HepG2 (cell line): ENCODE measurements around the gene CLHC1. TPM values are rescaled to one million over a fixed set of nuclear protein-coding genes. Genes with fewer than 3 reads are reported as not detected.

Experiments
- ATAC-seq: fragments of 200-7000 bp; cut with Tn5 transposase; 3 replicates; pipeline ENCODE4 v1.9.1; 2020; ENCODE audit warnings: mild to moderate bottlenecking, moderate library complexity
- BruUV-seq: library from RNA; stranded (reverse); fragments of 400-500 nt; replicated peaks from 2 replicates; lab custom pipeline; 2021; lab: Mats Ljungman, UMichigan
- CTCF ChIA-PET: fragments of 300-600 bp; formaldehyde crosslinking; extraction: SDS; loops from one replicate; lab custom pipeline; 2021; ENCODE audit warnings: low total read pairs, inconsistent platforms, low intra/inter-chr PET ratio; lab: Yijun Ruan, JAX
- POLR2A ChIA-PET: fragments of 350-600 bp; sonication (Branson Sonifier 250); formaldehyde crosslinking; loops from one replicate; lab custom pipeline; 2020; ENCODE audit warnings: antibody characterized with exemption, inconsistent platforms; lab: Yijun Ruan, JAX
- DNase-seq: peaks from one replicate; pipeline ENCODE4 v3.0.0-alpha.2; 2015; ENCODE audit warnings: low spot score
- FAIRE-seq: peaks from 3 replicates; lab custom pipeline; 2011; peaks lifted over from hg19 to GRCh38; lab: Jason Lieb, UNC
- H2AFZ ChIP-seq: one replicate; pipeline ENCODE4 v1.6.1; 2011; ENCODE audit warnings: low read length, inconsistent platforms
- H3K27ac ChIP-seq: fragments of 300-600 bp; 3 replicates; pipeline ENCODE4 v1.8.0; 2011; ENCODE audit warnings: mixed run types, mild to moderate bottlenecking, mixed read lengths, low read length, inconsistent platforms; ENCODE audit not compliant: insufficient read depth; ENCODE audit errors: extremely low read length
- H3K27me3 ChIP-seq, 2 experiments: fragments of 200-600 bp in 1 of 2; 2 replicates in 1 of 2; 3 replicates in 1 of 2; pipeline versions ENCODE4 v1.6.0 to v1.8.0; 2011; ENCODE audit warnings: low read length in 2 of 2, mild to moderate bottlenecking in 2 of 2, moderate library complexity in 2 of 2, inconsistent platforms in 1 of 2; ENCODE audit not compliant: insufficient read depth in 2 of 2, control insufficient read depth in 1 of 2
- H3K36me3 ChIP-seq, 2 experiments: fragments of 200-600 bp in 1 of 2; replicated peaks in 1 of 2; 2 replicates in 1 of 2; 3 replicates in 1 of 2; pipeline versions ENCODE4 v1.5.1 to v1.8.0; 2011; ENCODE audit warnings: low read length in 2 of 2, inconsistent platforms in 1 of 2; ENCODE audit not compliant: insufficient read depth in 2 of 2, control insufficient read depth in 1 of 2
- H3K4me1 ChIP-seq: 2 replicates; pipeline ENCODE4 v1.5.1; 2012; ENCODE audit warnings: low read length, inconsistent platforms; ENCODE audit not compliant: insufficient read depth
- H3K4me2 ChIP-seq: 2 replicates; pipeline ENCODE4 v1.6.0; 2011; ENCODE audit warnings: low read depth, low read length, inconsistent platforms
- H3K4me3 ChIP-seq, 3 experiments: fragments of 200-600 bp in 1 of 3; sonication (generic), shearing (Covaris generic) in 1 of 3; replicated peaks in 1 of 3; 2 replicates each; pipeline ENCODE4 v1.5.1; 2011 to 2016; ENCODE audit warnings: low read length in 3 of 3, inconsistent platforms in 2 of 3, low read depth in 2 of 3, mild to moderate bottlenecking in 2 of 3, control low read depth in 1 of 3, mixed read lengths in 1 of 3; ENCODE audit not compliant: insufficient read depth in 1 of 3
- H3K79me2 ChIP-seq: one replicate; pipeline ENCODE4 v1.6.1; 2011; ENCODE audit warnings: low read length, inconsistent platforms; ENCODE audit not compliant: insufficient read depth
- H3K9ac ChIP-seq: 2 replicates; pipeline ENCODE4 v1.6.0; 2011; ENCODE audit warnings: mild to moderate bottlenecking, low read depth, low read length, inconsistent platforms; ENCODE audit not compliant: insufficient read depth
- H3K9me3 ChIP-seq: 2 replicates; pipeline ENCODE4 v1.5.1; 2012; ENCODE audit warnings: mild to moderate bottlenecking, low read length
- H4K20me1 ChIP-seq: 2 replicates; pipeline ENCODE4 v1.6.0; 2011; ENCODE audit warnings: inconsistent platforms, mild to moderate bottlenecking, low read length, moderate library complexity; ENCODE audit not compliant: insufficient read depth
- ATAD3A ChIP-seq: sonication (generic); formaldehyde crosslinking; IDR thresholded peaks from 2 replicates; pipeline ENCODE4 v1.4.0; 2020; ENCODE audit warnings: missing genetic modification reagents
- FOSL2 ChIP-seq: sonication (generic); formaldehyde crosslinking; IDR thresholded peaks from 2 replicates; pipeline ENCODE4 v1.4.0; 2020; ENCODE audit warnings: missing genetic modification reagents
- TEAD3 ChIP-seq: optimal IDR thresholded peaks from 2 replicates; pipeline ENCODE3; 2016; ENCODE audit warnings: borderline replicate concordance
- ZFP37 ChIP-seq: sonication (generic); formaldehyde crosslinking; IDR thresholded peaks from 2 replicates; pipeline ENCODE4 v1.4.0; 2020; ENCODE audit warnings: missing genetic modification reagents, borderline replicate concordance
- ZFP90 ChIP-seq: sonication (generic); formaldehyde crosslinking; IDR thresholded peaks from 2 replicates; pipeline ENCODE4 v1.8.0; 2022; ENCODE audit warnings: missing genetic modification reagents, mild to moderate bottlenecking, inconsistent platforms, borderline replicate concordance
- ZNF34 ChIP-seq: sonication (generic); formaldehyde crosslinking; IDR thresholded peaks from 2 replicates; pipeline ENCODE4 v1.4.0; 2020; ENCODE audit warnings: mild to moderate bottlenecking, missing genetic modification reagents, borderline replicate concordance
- WGBS: methylation state at CpG from one replicate; pipeline ENCODE4 v1.1.6; 2017; ENCODE audit warnings: low lambda C conversion rate; 5-methylcytosine and 5-hydroxymethylcytosine counted together
- in situ Hi-C: cut with HindIII; loops from 2 replicates; pipeline ENCODE4 v1.10.0; 2017; ENCODE audit warnings: low pct_unique_long_range_greater_than_20kb; ENCODE audit not compliant: extremely low pct_ligation_motif_present
- intact Hi-C: fragments of 100-400 bp; cut with micrococcal nuclease; formaldehyde crosslinking; loops from one replicate; pipeline ENCODE4 v1.10.0; 2022; ENCODE audit not compliant: unreplicated experiment
- polyA plus RNA-seq, 8 experiments: library from polyadenylated mRNA; depleted of rRNA in 3 of 8; stranded (reverse) in 7 of 8; unstranded in 1 of 8; fragments of >200 nt; fragmentation: Illumina TruSeq in 4 of 8; extraction: Trizol in 4 of 8; gene quantifications; 2 replicates each; pipeline versions ENCODE4 v1.2.1 to v1.2.3, GENCODE V29; 2011 to 2016; ENCODE audit warnings: low read depth in 4 of 8, missing spikeins in 1 of 8, mixed read lengths in 1 of 8; ENCODE audit not compliant: insufficient read depth in 1 of 8
- total RNA-seq, 5 experiments: library from RNA; depleted of rRNA; stranded (reverse); fragments of >200 nt; fragmentation: Illumina TruSeq; extraction: Trizol; gene quantifications; 2 replicates each; pipeline ENCODE4 v1.2.3, GENCODE V29; 2016; ENCODE audit warnings: low read depth in 1 of 5
- TF ChIP-seq, protein P1 (sequence below): IDR thresholded peaks from 2 replicates; pipeline ENCODE4 v1.4.0; 2020; ENCODE audit warnings: mild to moderate bottlenecking, missing genetic modification reagents
- TF ChIP-seq, protein P2 (sequence below): sonication (generic); formaldehyde crosslinking; IDR thresholded peaks from 2 replicates; pipeline ENCODE4 v1.8.1; 2023; ENCODE audit warnings: missing genetic modification reagents, mild to moderate bottlenecking, borderline replicate concordance
- TF ChIP-seq, protein P3 (sequence below): sonication (generic); formaldehyde crosslinking; IDR thresholded peaks from 2 replicates; pipeline ENCODE4 v1.4.0; 2020; ENCODE audit warnings: missing genetic modification reagents, borderline replicate concordance
- TF ChIP-seq, protein P4 (sequence below): sonication (generic); formaldehyde crosslinking; IDR thresholded peaks from 2 replicates; pipeline ENCODE4 v1.5.0; 2020; ENCODE audit warnings: missing genetic modification reagents, mild to moderate bottlenecking, borderline replicate concordance

Gene CLHC1
- total and polyA plus RNA-seq, 2 of the 13 experiments (the other 11 are each of a cell fraction or from before 2014, with no cell fraction given) = 9.8 to 12.6 TPM

DNA sequence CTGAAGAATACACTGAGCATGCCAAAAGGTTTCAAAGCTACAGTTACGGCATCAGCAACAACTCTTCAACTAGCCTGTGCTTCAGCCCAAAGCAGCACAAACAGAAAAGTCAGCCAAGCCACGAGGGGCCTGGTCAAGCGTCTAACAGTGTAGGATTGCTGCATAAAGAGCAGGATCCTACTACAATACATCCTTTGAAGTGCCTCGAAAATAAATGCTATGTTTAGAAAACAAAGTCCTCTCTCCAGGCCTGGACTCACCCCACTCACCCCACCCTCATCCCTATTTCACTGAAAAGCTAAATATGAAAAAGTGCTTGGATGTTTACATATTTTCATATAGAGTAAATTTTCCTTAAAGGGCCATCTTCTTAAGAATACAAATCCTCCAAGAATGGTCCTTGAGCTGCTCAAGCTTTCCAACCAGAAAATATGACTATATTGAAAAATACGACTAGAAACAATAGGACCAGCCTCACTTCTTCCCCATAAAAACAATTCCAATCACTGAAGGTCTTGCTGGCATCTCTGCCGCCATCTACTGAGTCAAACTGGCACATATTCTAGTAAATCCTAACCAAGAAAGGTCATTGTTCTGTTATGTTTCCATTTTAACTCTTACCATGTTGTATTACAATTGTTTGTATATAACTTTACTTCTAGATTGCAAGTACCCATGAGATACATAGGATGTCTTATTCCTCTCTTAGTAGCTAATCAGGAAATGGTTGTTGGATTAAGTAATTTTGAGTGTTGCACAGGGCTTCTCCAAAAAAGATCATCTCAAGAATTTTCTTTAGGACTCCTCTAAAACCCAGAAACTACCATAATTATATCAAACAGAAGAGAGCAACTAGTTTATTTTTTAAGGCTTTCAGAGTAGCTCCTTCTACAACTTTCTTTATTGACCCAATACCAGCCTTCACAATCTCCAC is 63.6 kb downstream of the CLHC1 start (continued):
- TF ChIP-seq, protein P1, sequence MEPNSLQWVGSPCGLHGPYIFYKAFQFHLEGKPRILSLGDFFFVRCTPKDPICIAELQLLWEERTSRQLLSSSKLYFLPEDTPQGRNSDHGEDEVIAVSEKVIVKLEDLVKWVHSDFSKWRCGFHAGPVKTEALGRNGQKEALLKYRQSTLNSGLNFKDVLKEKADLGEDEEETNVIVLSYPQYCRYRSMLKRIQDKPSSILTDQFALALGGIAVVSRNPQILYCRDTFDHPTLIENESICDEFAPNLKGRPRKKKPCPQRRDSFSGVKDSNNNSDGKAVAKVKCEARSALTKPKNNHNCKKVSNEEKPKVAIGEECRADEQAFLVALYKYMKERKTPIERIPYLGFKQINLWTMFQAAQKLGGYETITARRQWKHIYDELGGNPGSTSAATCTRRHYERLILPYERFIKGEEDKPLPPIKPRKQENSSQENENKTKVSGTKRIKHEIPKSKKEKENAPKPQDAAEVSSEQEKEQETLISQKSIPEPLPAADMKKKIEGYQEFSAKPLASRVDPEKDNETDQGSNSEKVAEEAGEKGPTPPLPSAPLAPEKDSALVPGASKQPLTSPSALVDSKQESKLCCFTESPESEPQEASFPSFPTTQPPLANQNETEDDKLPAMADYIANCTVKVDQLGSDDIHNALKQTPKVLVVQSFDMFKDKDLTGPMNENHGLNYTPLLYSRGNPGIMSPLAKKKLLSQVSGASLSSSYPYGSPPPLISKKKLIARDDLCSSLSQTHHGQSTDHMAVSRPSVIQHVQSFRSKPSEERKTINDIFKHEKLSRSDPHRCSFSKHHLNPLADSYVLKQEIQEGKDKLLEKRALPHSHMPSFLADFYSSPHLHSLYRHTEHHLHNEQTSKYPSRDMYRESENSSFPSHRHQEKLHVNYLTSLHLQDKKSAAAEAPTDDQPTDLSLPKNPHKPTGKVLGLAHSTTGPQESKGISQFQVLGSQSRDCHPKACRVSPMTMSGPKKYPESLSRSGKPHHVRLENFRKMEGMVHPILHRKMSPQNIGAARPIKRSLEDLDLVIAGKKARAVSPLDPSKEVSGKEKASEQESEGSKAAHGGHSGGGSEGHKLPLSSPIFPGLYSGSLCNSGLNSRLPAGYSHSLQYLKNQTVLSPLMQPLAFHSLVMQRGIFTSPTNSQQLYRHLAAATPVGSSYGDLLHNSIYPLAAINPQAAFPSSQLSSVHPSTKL (CRISPR knock-in tag) = no peak; the same call in 1 of the 2 replicates

DNA sequence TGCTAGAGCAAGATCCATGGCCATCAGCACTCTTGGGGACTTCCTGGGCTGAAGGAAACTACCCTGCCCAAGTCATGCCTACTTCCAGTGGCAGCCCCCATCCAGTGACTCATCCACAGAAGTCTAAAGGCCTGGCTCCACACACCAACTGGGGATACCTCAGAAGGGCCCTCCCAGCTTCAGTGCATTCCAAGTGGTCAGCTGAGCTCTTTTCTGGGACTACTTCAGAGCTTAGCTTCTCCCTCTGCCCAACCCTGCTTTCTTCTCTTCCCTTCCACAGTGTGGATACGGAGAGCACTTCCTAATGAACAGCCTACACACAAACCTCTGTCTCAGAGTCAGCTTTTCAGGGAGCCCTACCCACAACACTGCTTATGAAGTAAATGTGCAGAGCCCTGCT is 66.5 kb downstream of the CLHC1 start:
- CTCF ChIA-PET = no interaction called here

More for the DNA sequence above, 66.5 kb downstream of the CLHC1 start:
- H3K4me1 ChIP-seq = peaks cover 55% of the 10 kb centered on the region
- 32% methylated on average over 1 of the region's 1 CpG for WGBS
- FAIRE-seq (no peak), ATAC-seq (no peak), DNase-seq (no peak)
- no peak overlapping the region for H2AFZ ChIP-seq
- H3K27ac ChIP-seq = no peak overlapping the region
- POLR2A ChIA-PET = no interaction called here
- H3K9me3 ChIP-seq = no peaks in the 10 kb centered on the region
- in situ Hi-C loops (loop anchor here (5.0 kb wide), 2 partner anchors 93 to 148 kb away; no protein-coding TSS in a partner anchor), intact Hi-C loops (no loop called here)
- no peaks in the 10 kb centered on the region for H3K79me2 ChIP-seq
- H3K36me3 ChIP-seq = no peaks in the 10 kb centered on the region
- TF ChIP-seq, protein P2, sequence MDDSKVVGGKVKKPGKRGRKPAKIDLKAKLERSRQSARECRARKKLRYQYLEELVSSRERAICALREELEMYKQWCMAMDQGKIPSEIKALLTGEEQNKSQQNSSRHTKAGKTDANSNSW = no peak
- TF ChIP-seq, protein P3, sequence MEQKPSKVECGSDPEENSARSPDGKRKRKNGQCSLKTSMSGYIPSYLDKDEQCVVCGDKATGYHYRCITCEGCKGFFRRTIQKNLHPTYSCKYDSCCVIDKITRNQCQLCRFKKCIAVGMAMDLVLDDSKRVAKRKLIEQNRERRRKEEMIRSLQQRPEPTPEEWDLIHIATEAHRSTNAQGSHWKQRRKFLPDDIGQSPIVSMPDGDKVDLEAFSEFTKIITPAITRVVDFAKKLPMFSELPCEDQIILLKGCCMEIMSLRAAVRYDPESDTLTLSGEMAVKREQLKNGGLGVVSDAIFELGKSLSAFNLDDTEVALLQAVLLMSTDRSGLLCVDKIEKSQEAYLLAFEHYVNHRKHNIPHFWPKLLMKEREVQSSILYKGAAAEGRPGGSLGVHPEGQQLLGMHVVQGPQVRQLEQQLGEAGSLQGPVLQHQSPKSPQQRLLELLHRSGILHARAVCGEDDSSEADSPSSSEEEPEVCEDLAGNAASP (CRISPR knock-in tag) = no peak
- TF ChIP-seq ZFP37 (CRISPR knock-in tag) (no peak), ZNF34 (no peak), TEAD3 (CRISPR knock-in tag) (no peak), ATAD3A (CRISPR knock-in tag) (no peak), FOSL2 (CRISPR knock-in tag) (0 out of 2 replicates have a peak, but pooled peaks have one; percentile 7), ZFP90 (no peak)
- TF ChIP-seq, protein P4, sequence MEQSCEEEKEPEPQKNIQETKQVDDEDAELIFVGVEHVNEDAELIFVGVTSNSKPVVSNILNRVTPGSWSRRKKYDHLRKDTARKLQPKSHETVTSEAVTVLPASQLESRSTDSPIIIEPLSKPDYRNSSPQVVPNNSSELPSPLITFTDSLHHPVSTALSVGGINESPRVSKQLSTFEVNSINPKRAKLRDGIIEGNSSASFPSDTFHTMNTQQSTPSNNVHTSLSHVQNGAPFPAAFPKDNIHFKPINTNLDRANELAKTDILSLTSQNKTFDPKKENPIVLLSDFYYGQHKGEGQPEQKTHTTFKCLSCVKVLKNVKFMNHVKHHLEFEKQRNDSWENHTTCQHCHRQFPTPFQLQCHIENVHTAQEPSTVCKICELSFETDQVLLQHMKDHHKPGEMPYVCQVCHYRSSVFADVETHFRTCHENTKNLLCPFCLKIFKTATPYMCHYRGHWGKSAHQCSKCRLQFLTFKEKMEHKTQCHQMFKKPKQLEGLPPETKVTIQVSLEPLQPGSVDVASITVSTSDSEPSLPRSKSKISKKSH (CRISPR knock-in tag) = no peak
- H3K9ac ChIP-seq = no peak overlapping the region
- H3K27me3 ChIP-seq = peaks cover 0 to 31% of the 10 kb centered on the region in 2 experiments; a peak in 3 of 5 replicates
- no peak overlapping the region for H3K4me3 ChIP-seq
- H4K20me1 ChIP-seq = no peaks in the 10 kb centered on the region
- BruUV-seq = no TSS peak
- H3K4me2 ChIP-seq = no peak overlapping the region
